Testis (tissue), 5 donors: ENCODE measurements around the gene HSF2. TPM values are rescaled to one million over a fixed set of nuclear protein-coding genes. Genes with fewer than 3 reads are reported as not detected.
A peak's percentile ranks its signal among the peaks of the same experiment; 100 is the strongest.

Source experiments
- DNase-seq: peaks from one replicate; pipeline ENCODE4 v3.0.0-alpha.2; 2019
- H3K27ac ChIP-seq, 2 donors: fragments of 200-600 bp; sonication (generic); one replicate each; pipeline ENCODE4 v1.5.1; 2019
- H3K27me3 ChIP-seq: fragments of 200-600 bp; sonication (generic); one replicate; pipeline ENCODE4 v1.5.1; 2019
- H3K36me3 ChIP-seq: fragments of 200-600 bp; sonication (generic); one replicate; pipeline ENCODE4 v1.5.1; 2017; ENCODE audit warnings: low read depth; ENCODE audit errors: missing control alignments
- H3K4me1 ChIP-seq: fragments of 200-600 bp; sonication (generic); one replicate; pipeline ENCODE4 v1.5.1; 2019
- H3K4me3 ChIP-seq, 2 donors: fragments of 200-600 bp; sonication (generic); one replicate each; pipeline ENCODE4 v1.5.1; 2017 to 2019
- H3K9me3 ChIP-seq: fragments of 200-600 bp; sonication (generic); one replicate; pipeline ENCODE4 v1.5.1; 2017
- CTCF ChIP-seq, 3 experiments: fragments of 450-650 bp in 2 of 3; fragments of 200-600 bp in 1 of 3; sonication (generic) in 1 of 3; IDR thresholded peaks; one replicate each; pipeline ENCODE4 v1.5.1; 2016 to 2019; ENCODE audit warnings: antibody characterized with exemption in 3 of 3, mild to moderate bottlenecking in 2 of 3, moderate library complexity in 1 of 3
- POLR2A ChIP-seq: fragments of 450-650 bp; IDR thresholded peaks from one replicate; pipeline ENCODE4 v1.6.1; 2017; ENCODE audit warnings: antibody characterized with exemption, mild to moderate bottlenecking, moderate library complexity
- WGBS, 2 donors: methylation state at CpG; one replicate each; pipeline ENCODE4 v1.1.5; 2018; 5-methylcytosine and 5-hydroxymethylcytosine counted together
- intact Hi-C: fragments of 100-400 bp; cut with DNase I; formaldehyde crosslinking; loops from one replicate; pipeline ENCODE4 v1.15.1; 2023; ENCODE audit warnings: low total_unique reads
- long read RNA-seq, 2 donors: transcript quantifications; one replicate each; lab custom pipeline, GENCODE V29; 2026
- polyA plus RNA-seq: library from polyadenylated mRNA; stranded (reverse); fragments of 350-450 nt; fragmentation: Illumina TruSeq; extraction: RNeasy Lipid Tissue Mini Kit (QIAGEN cat#74804); gene quantifications from one replicate; pipeline ENCODE4 v1.2.3, GENCODE V29; 2014; ENCODE audit warnings: low read depth, low replicate concordance; ENCODE audit not compliant: insufficient read depth
- total RNA-seq, 2 donors: library from RNA; depleted of rRNA; stranded (reverse); fragments of >200 nt; gene quantifications; one replicate each; pipeline ENCODE4 v1.2.3, GENCODE V29; 2016

The HSF2 gene
- total RNA-seq (10 to 100 TPM; 96.1 to 96.2 TPM), polyA plus RNA-seq (45.1 TPM)
- long read RNA-seq, donor 1, transcript HSF2-201 (13 exons, 2,549 nt), result minor isoform, 10 of 39 reads
- long read RNA-seq, donor 1, transcript HSF2-202 (12 exons, 2,643 nt), result major isoform, 17 of 39 reads
- long read RNA-seq, donor 1, partial matches to known transcripts, result 12 of 39 reads
- long read RNA-seq, donor 1, other reads (novel, unspliced or antisense), result 0 of 39 reads
- long read RNA-seq, donor 2, transcript HSF2-201 (13 exons, 2,549 nt), result major isoform, 7 of 14 reads
- long read RNA-seq, donor 2, transcript HSF2-202 (12 exons, 2,643 nt), result major isoform, 7 of 14 reads
- long read RNA-seq, donor 2, partial matches to known transcripts, result 0 of 14 reads
- long read RNA-seq, donor 2, other reads (novel, unspliced or antisense), result 0 of 14 reads

GRCh38 chr6:122399348-122400120 is at the start of gene HSF2:
Gene HSF2, plus strand, starts transcription at chr6:122399652. Its CDS starts 86 bp downstream, at chr6:122399738.
- peak; percentile 98 for DNase-seq
- Histone ChIP-seq H3K27me3 (no peaks in the 10 kb centered on the region), H3K4me1 (no peaks in the 10 kb centered on the region), H3K9me3 (no peaks in the 10 kb centered on the region), H3K36me3 (no peaks in the 10 kb centered on the region), H3K4me3 (peak within 1 kb of the TSS; percentile 86 to 94), H3K27ac (peak within 1 kb of the TSS; percentile 83 to 93)
- WGBS, 2 donors, result 1% methylated on average over 17 to 61 of the region's 82 CpGs
- intact Hi-C loops, result no loop called here
- TF ChIP-seq POLR2A (no peak), CTCF (IDR thresholded peaks at IDR 0.05) (peak in 1 of 3 experiments; percentile 11)

GRCh38 chr6:122352981-122353664 is 46.3 kb upstream of the HSF2 start:
- no peak for DNase-seq
- no peak for TF ChIP-seq CTCF (IDR thresholded peaks at IDR 0.05)
- TF ChIP-seq POLR2A, result no peak
- no peaks in the 10 kb centered on the region for H3K27me3 ChIP-seq
- H3K9me3 ChIP-seq, result no peaks in the 10 kb centered on the region
- H3K36me3 ChIP-seq, result no peaks in the 10 kb centered on the region
- no peaks in the 10 kb centered on the region for H3K4me1 ChIP-seq
- H3K27ac ChIP-seq, result no peak overlapping the region
- intact Hi-C loops, result no loop called here
- H3K4me3 ChIP-seq, result no peak overlapping the region

GRCh38 chr6:122360809-122361208 is 38.6 kb upstream of the HSF2 start:
- no peak for DNase-seq

More at GRCh38 chr6:122360809-122361208, 38.6 kb upstream of the HSF2 start:
- Histone ChIP-seq H3K27ac (no peak overlapping the region), H3K36me3 (no peaks in the 10 kb centered on the region), H3K27me3 (no peaks in the 10 kb centered on the region), H3K4me1 (no peaks in the 10 kb centered on the region), H3K9me3 (no peaks in the 10 kb centered on the region), H3K4me3 (no peak overlapping the region)
- TF ChIP-seq POLR2A (no peak), CTCF (IDR thresholded peaks at IDR 0.05) (no peak)
- WGBS, 2 donors, result 64 to 65% methylated on average over 11 of the region's 11 CpGs
- intact Hi-C loops, result no loop called here
